ENCODE results near the gene MEA1.

Gene MEA1

GRCh38 chr6:42968126-42968701 lies 45.5 kb downstream of the MEA1 start:
- DNase-seq: no peak
- TF ChIP-seq CTCF (IDR thresholded peaks at IDR 0.05; ENCODE audit: low read depth, low read length): no peak
- Histone ChIP-seq H3K27ac (peak overlapping the region; percentile 72), H3K4me3 (ENCODE audit: low read depth, low read length) (no peak overlapping the region), H3K9me3 (ENCODE audit: severe bottlenecking) (no peaks in the 10 kb centered on the region), H3K36me3 (peaks cover 35% of the 10 kb centered on the region), H3K27me3 (ENCODE audit: insufficient read depth, low read depth, severe bottlenecking) (no peaks in the 10 kb centered on the region)

- no peak for DNase-seq
- H3K4me3 ChIP-seq (ENCODE audit: low read depth, low read length): no peak overlapping the region
- peaks cover 38% of the 10 kb centered on the region for H3K36me3 ChIP-seq
- no peaks in the 10 kb centered on the region for H3K27me3 ChIP-seq (ENCODE audit: insufficient read depth, low read depth, severe bottlenecking)
- H3K27ac ChIP-seq: no peak overlapping the region
- TF ChIP-seq CTCF (IDR thresholded peaks at IDR 0.05; ENCODE audit: low read depth, low read length): no peak
- no peaks in the 10 kb centered on the region for H3K9me3 ChIP-seq (ENCODE audit: severe bottlenecking)
These were observed 46.5 kb downstream of the MEA1 start for GRCh38 chr6:42967228-42967627.

GRCh38 chr6:42966571-42966970 lies 47.2 kb downstream of the MEA1 start:
- no peak overlapping the region for H3K27ac ChIP-seq
- no peak for DNase-seq
- no peaks in the 10 kb centered on the region for H3K9me3 ChIP-seq (ENCODE audit: severe bottlenecking)
- H3K4me3 ChIP-seq (ENCODE audit: low read depth, low read length): no peak overlapping the region
- H3K27me3 ChIP-seq (ENCODE audit: insufficient read depth, low read depth, severe bottlenecking): no peaks in the 10 kb centered on the region
- peaks cover 43% of the 10 kb centered on the region for H3K36me3 ChIP-seq
- no peak for TF ChIP-seq CTCF (IDR thresholded peaks at IDR 0.05; ENCODE audit: low read depth, low read length)

- Histone ChIP-seq H3K27ac (no peak overlapping the region), H3K27me3 (ENCODE audit: insufficient read depth, low read depth, severe bottlenecking) (no peaks in the 10 kb centered on the region), H3K36me3 (peaks cover 42% of the 10 kb centered on the region), H3K4me3 (ENCODE audit: low read depth, low read length) (no peak overlapping the region), H3K9me3 (ENCODE audit: severe bottlenecking) (no peaks in the 10 kb centered on the region)
- peak; percentile 74 for TF ChIP-seq CTCF (IDR thresholded peaks at IDR 0.05; ENCODE audit: low read depth, low read length)
- peak; percentile 96 for DNase-seq
These were observed 49.7 kb downstream of the MEA1 start for GRCh38 chr6:42963855-42964605.

- DNase-seq: no peak
- no peak for TF ChIP-seq CTCF (IDR thresholded peaks at IDR 0.05; ENCODE audit: low read depth, low read length)
- no peak overlapping the region for H3K4me3 ChIP-seq (ENCODE audit: low read depth, low read length)
- no peaks in the 10 kb centered on the region for H3K9me3 ChIP-seq (ENCODE audit: severe bottlenecking)
- no peaks in the 10 kb centered on the region for H3K27me3 ChIP-seq (ENCODE audit: insufficient read depth, low read depth, severe bottlenecking)
- H3K27ac ChIP-seq: no peak overlapping the region
- peaks cover 40% of the 10 kb centered on the region for H3K36me3 ChIP-seq
These were observed 50.4 kb downstream of the MEA1 start for GRCh38 chr6:42963179-42963854.
